ENCODE measurements around the gene HS3ST2. TPM values are rescaled to one million over a fixed set of nuclear protein-coding genes. Genes with fewer than 3 reads are reported as not detected.

The HS3ST2 gene
- total and polyA plus RNA-seq, 10 donors = 0.09 to 2.7 (median 0.21) TPM; not detected in 5

DNA sequence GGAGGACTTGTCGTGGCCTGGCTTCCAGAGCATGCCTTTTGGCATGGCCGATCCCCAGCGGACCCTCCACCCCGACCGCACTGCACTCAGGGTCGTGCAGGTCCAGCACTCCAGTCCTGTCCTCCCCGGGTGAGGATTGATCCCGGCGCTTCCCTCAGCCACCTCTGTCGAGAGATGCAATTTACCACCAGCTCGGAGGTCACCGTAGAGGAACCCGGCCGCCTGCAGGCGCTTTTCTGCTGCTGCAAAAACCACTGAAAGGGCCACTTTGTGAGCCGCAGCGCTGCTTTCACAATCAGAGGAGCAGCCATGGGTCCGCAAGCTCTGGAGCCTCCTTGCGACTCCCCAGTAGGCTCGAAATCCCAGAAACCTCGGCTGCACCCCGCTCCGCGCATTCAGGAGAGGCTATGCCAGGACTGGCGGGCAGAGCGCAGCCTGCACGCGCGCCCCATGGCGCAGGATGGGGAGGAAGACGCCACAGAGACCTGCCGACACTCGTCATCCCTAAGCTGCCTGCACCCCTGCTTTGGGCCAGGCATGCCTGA lies 134.2 kb downstream of the HS3ST2 start:
- Histone ChIP-seq H3K4me1 (peaks cover 4 to 15% (median 11%) of the 10 kb centered on the region in 6 donors), H3K27me3 (replicated peaks in 1 of 7) (peaks cover 0 to 57% (median 10%) of the 10 kb centered on the region in 7 donors), H3K36me3 (no peaks in the 10 kb centered on the region), H3K4me3 (peak overlapping the region in 6 of 8 donors; percentile 12 to 46 (median 22)), H3K27ac (no peak overlapping the region), H3K9me3 (no peaks in the 10 kb centered on the region)
- WGBS, 5 donors = 4 to 26% (median 16%) methylated on average over 21 to 33 of the region's 33 CpGs
- intact Hi-C loops (cut with DNase I; ENCODE audit: low total_unique reads) = loop anchor here (5.0 kb wide), 1 partner anchor 51 kb away; no protein-coding TSS in a partner anchor
- no peak for DNase-seq
- TF ChIP-seq POLR2AphosphoS5 (IDR thresholded peaks at IDR 0.05) (no peak), POLR2A (IDR thresholded peaks at IDR 0.05) (no peak)
- TF ChIP-seq, protein P1, sequence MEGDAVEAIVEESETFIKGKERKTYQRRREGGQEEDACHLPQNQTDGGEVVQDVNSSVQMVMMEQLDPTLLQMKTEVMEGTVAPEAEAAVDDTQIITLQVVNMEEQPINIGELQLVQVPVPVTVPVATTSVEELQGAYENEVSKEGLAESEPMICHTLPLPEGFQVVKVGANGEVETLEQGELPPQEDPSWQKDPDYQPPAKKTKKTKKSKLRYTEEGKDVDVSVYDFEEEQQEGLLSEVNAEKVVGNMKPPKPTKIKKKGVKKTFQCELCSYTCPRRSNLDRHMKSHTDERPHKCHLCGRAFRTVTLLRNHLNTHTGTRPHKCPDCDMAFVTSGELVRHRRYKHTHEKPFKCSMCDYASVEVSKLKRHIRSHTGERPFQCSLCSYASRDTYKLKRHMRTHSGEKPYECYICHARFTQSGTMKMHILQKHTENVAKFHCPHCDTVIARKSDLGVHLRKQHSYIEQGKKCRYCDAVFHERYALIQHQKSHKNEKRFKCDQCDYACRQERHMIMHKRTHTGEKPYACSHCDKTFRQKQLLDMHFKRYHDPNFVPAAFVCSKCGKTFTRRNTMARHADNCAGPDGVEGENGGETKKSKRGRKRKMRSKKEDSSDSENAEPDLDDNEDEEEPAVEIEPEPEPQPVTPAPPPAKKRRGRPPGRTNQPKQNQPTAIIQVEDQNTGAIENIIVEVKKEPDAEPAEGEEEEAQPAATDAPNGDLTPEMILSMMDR (IDR thresholded peaks at IDR 0.05 in 8 of 11, conservative IDR thresholded peaks at IDR 0.05 in 3 of 11) = no peak

DNA sequence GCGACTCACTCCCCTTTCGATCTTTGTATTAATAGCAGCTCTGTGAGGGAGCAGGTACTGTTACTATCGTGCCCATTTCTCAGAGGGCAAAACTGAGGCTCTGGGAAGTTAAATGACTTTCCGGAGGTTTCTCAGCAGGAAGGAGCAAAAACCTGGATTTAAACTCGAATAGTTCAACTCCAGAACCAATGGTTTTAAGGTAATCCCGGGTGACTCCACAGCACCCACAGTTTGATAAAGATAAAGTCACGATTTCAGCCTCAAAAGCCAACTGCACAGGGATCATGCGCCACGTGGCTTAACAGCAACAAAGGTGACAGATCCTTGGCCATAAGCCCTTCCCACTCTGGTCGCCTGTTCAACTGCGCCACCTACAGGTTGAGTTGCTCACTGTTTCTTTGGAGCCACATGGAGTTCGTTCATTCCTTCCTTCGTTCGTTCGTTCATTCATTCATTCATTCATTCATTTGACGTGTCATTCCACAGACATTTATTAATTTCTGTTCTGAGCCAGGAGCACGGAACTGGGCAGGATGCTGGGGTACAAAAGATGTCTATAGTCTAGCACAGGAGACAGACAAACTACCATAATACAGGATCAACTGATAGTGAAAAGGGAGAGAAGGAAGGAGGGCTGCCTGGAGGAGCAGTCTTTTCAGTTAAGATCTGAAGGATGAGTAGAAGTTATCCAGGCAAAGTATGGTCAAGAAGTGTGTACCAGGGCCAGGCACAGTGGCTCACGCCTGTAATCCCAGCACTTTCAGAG lies 134.8 kb downstream of the HS3ST2 start:
- H3K27ac ChIP-seq = no peak overlapping the region
- H3K9me3 ChIP-seq = no peaks in the 10 kb centered on the region
- TF ChIP-seq POLR2A (IDR thresholded peaks at IDR 0.05) = no peak
- TF ChIP-seq, protein P1 (IDR thresholded peaks at IDR 0.05 in 8 of 11, conservative IDR thresholded peaks at IDR 0.05 in 3 of 11) = peak; percentile 51 to 90 (median 75)
- peaks cover 0 to 50% (median 10%) of the 10 kb centered on the region in 7 donors for H3K27me3 ChIP-seq (replicated peaks in 1 of 7)
- peak; percentile 81 for DNase-seq
- H3K4me3 ChIP-seq = peak overlapping the region in 6 of 8 donors; percentile 12 to 46 (median 22)
- intact Hi-C loops (cut with DNase I; ENCODE audit: low total_unique reads) = loop anchor here (5.0 kb wide), 1 partner anchor 51 kb away; no protein-coding TSS in a partner anchor
- no peaks in the 10 kb centered on the region for H3K36me3 ChIP-seq
- WGBS, 5 donors = 13 to 16% (median 14%) methylated on average over 18 of the region's 18 CpGs
- peaks cover 4 to 15% (median 11%) of the 10 kb centered on the region in 6 donors for H3K4me1 ChIP-seq

DNA sequence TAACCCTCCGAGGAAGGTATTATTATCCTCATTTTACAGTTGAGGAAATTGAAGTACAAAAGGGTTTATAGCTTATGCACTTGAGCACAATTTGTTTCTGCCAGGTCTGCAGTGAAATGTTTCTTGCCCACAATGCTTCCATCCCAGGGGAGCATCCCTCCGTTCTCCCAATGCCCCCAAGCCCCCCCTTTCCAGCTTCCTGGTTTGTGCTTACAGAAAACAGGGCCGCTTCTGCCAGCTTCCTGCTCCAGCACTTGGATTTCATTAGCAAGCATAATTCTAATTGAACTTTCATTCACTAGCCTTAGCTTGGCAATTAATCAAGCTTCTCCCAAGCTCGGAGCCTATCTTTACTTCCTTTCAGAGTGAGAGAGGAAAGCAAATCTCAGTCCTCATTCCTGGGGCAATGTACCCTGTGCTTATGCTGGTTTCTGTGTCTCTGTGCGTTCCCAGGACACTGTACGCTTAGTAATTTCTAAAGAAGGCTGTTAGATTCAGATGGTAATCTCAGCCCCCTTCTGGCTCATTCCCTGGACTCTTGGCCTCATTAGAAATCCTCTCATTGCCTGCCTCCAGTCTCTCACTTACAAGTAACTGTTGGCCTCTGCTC lies 141.6 kb downstream of the HS3ST2 start:
- TF ChIP-seq, protein P1 (IDR thresholded peaks at IDR 0.05 in 8 of 11, conservative IDR thresholded peaks at IDR 0.05 in 3 of 11) = no peak
- no peak for TF ChIP-seq POLR2AphosphoS5 (IDR thresholded peaks at IDR 0.05)
- TF ChIP-seq POLR2A (IDR thresholded peaks at IDR 0.05) = no peak
- WGBS, 5 donors = 39 to 48% (median 41%) methylated on average over 6 of the region's 6 CpGs
- H3K27me3 ChIP-seq (replicated peaks in 1 of 7) = peaks cover 0 to 20% (median 0%) of the 10 kb centered on the region in 7 donors
- H3K27ac ChIP-seq = no peak overlapping the region
- DNase-seq = no peak
- H3K4me1 ChIP-seq = peaks cover 0 to 6% (median 0%) of the 10 kb centered on the region in 6 donors
- intact Hi-C loops (cut with DNase I; ENCODE audit: low total_unique reads) = no loop called here
- no peak overlapping the region for H3K4me3 ChIP-seq
- H3K9me3 ChIP-seq = no peaks in the 10 kb centered on the region
- no peaks in the 10 kb centered on the region for H3K36me3 ChIP-seq

DNA sequence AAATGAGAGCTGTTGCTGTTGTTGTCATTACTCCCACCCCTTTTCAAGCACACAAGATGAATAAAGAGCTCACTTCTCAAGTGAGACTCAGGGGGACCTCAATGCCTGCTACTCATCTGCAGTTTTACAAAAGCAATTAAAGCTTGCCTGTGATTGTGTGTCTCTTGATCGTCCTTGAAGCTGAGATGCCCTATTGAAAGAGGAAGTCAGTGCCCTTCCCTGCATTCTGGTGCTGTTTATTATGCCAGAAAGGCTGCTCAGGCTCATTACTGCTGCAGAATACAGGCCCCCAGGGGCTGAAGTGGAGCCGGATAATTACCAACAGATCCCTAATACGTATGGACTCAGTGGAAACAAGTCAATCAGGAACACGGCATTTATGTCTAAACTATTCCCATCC lies 147.2 kb downstream of the HS3ST2 start:
- H3K4me1 ChIP-seq = no peaks in the 10 kb centered on the region
- TF ChIP-seq, protein P1 (IDR thresholded peaks at IDR 0.05 in 8 of 11, conservative IDR thresholded peaks at IDR 0.05 in 3 of 11) = no peak
- TF ChIP-seq POLR2AphosphoS5 (IDR thresholded peaks at IDR 0.05) = no peak
- no peak for TF ChIP-seq POLR2A (IDR thresholded peaks at IDR 0.05)
- intact Hi-C loops (cut with DNase I; ENCODE audit: low total_unique reads) = no loop called here
- no peaks in the 10 kb centered on the region for H3K36me3 ChIP-seq
- no peak for DNase-seq
- peaks cover 0 to 19% (median 0%) of the 10 kb centered on the region in 7 donors for H3K27me3 ChIP-seq (replicated peaks in 1 of 7)
- no peak overlapping the region for H3K27ac ChIP-seq
- 22 to 54% (median 44%) methylated on average over 3 to 4 of the region's 4 CpGs for WGBS, 5 donors
- H3K4me3 ChIP-seq = no peak overlapping the region
- H3K9me3 ChIP-seq = peaks cover 0 to 15% (median 0%) of the 10 kb centered on the region in 8 donors

Measured in spleen (tissue), 11 donors.